Measurements from ENCODE around the gene KRT74.

Gene KRT74

GRCh38 chr12:52573743-52574142, at the start of gene KRT74:
Gene KRT74, minus strand, starts transcription at chr12:52573843. Its CDS starts 66 bp downstream, at chr12:52573777.
- no peak for DNase-seq

GRCh38 chr12:52622349-52622748, 48.7 kb upstream of the KRT74 start:
- DNase-seq: no peak

- no peak for DNase-seq
These were observed 45.2 kb upstream of the KRT74 start for GRCh38 chr12:52618866-52619265.

- no peak for DNase-seq
These were observed 44.6 kb upstream of the KRT74 start, which contains the start of gene KRT73 for GRCh38 chr12:52618216-52618615. Gene KRT73, minus strand, starts transcription at chr12:52618559. Its CDS starts 35 bp downstream, at chr12:52618524.

- no peak for DNase-seq
These were observed 43.8 kb upstream of the KRT74 start for GRCh38 chr12:52617403-52617785.

- no peak for DNase-seq
These were observed 43.2 kb upstream of the KRT74 start for GRCh38 chr12:52616680-52617402.

- no peak for DNase-seq
These were observed 42.3 kb upstream of the KRT74 start for GRCh38 chr12:52615912-52616311.

- no peak for DNase-seq
These were observed 41.7 kb upstream of the KRT74 start for GRCh38 chr12:52615208-52615868.

- DNase-seq: no peak
These were observed 41.0 kb upstream of the KRT74 start for GRCh38 chr12:52614381-52615207.

- DNase-seq: no peak
These were observed 39.9 kb upstream of the KRT74 start for GRCh38 chr12:52613384-52614030.

GRCh38 chr12:52612431-52613383, 39.1 kb upstream of the KRT74 start:
- DNase-seq: no peak

- DNase-seq: no peak
These were observed 37.4 kb upstream of the KRT74 start for GRCh38 chr12:52611080-52611468.

GRCh38 chr12:52608826-52609630, 35.4 kb upstream of the KRT74 start:
- no peak for DNase-seq

GRCh38 chr12:52608161-52608560, 34.5 kb upstream of the KRT74 start:
- no peak for DNase-seq

GRCh38 chr12:52607314-52607713, 33.7 kb upstream of the KRT74 start:
- no peak for DNase-seq

- no peak for DNase-seq
These were observed 33.1 kb upstream of the KRT74 start for GRCh38 chr12:52606581-52607218.

- no peak for DNase-seq
These were observed 32.5 kb upstream of the KRT74 start for GRCh38 chr12:52606096-52606495.

GRCh38 chr12:52605542-52605941, 31.9 kb upstream of the KRT74 start:
- DNase-seq: no peak

GRCh38 chr12:52604859-52605258, 31.2 kb upstream of the KRT74 start:
- DNase-seq: no peak

GRCh38 chr12:52603314-52603713, 29.7 kb upstream of the KRT74 start:
- no peak for DNase-seq

- DNase-seq: no peak
These were observed 28.9 kb upstream of the KRT74 start for GRCh38 chr12:52602552-52602951.

All from NCI-H1417 (cell line).